Mesendoderm (in vitro differentiated cells): ENCODE data around the gene PKD1L1.
A peak's percentile ranks its signal among the peaks of the same experiment; 100 is the strongest.
"Not testable (repeated sequence)": the region's sequence is repeated elsewhere in the genome, so short reads cannot be mapped to it uniquely, and the experiment has no call there.

Experiments used
- DNase-seq: peaks from one replicate; pipeline ENCODE4 v3.0.0; 2013
- H2AK5ac ChIP-seq: 2 replicates; pipeline ENCODE4 v1.6.1; 2013; ENCODE audit warnings: low read length, inconsistent platforms
- H2BK120ac ChIP-seq: 2 replicates; pipeline ENCODE4 v1.6.1; 2013; ENCODE audit warnings: low read depth, mild to moderate bottlenecking, low read length, moderate library complexity, mixed read lengths
- H2BK15ac ChIP-seq: replicated peaks from 2 replicates; pipeline ENCODE4 v1.6.1; 2013; ENCODE audit warnings: low read depth, mild to moderate bottlenecking, moderate library complexity
- H2BK5ac ChIP-seq: 2 replicates; pipeline ENCODE4 v1.6.1; 2013; ENCODE audit warnings: low read length, inconsistent platforms
- H3K18ac ChIP-seq: 2 replicates; pipeline ENCODE4 v1.6.1; 2013; ENCODE audit warnings: mild to moderate bottlenecking, low read length, mixed read lengths
- H3K23ac ChIP-seq: one replicate; pipeline ENCODE4 v1.6.1; 2013; ENCODE audit warnings: low read length
- H3K27ac ChIP-seq: 2 replicates; pipeline ENCODE4 v1.5.1; 2013; ENCODE audit warnings: low read depth, mild to moderate bottlenecking, inconsistent platforms, low read length, moderate library complexity
- H3K27me3 ChIP-seq: 2 replicates; pipeline ENCODE4 v1.6.1; 2013; ENCODE audit warnings: low read length, control low read depth, mild to moderate bottlenecking, inconsistent platforms; ENCODE audit not compliant: insufficient read depth, poor library complexity
- H3K36me3 ChIP-seq: 2 replicates; pipeline ENCODE4 v1.6.1; 2013; ENCODE audit warnings: low read length, inconsistent platforms; ENCODE audit not compliant: control insufficient read depth, insufficient read depth
- H3K4ac ChIP-seq: one replicate; pipeline ENCODE4 v1.6.1; 2013; ENCODE audit warnings: low read depth, mild to moderate bottlenecking, low read length, moderate library complexity
- H3K4me1 ChIP-seq: 2 replicates; pipeline ENCODE4 v1.6.1; 2013; ENCODE audit warnings: low read depth, low read length, inconsistent platforms; ENCODE audit not compliant: control insufficient read depth
- H3K4me2 ChIP-seq: 2 replicates; pipeline ENCODE4 v1.6.1; 2013; ENCODE audit warnings: low read length
- H3K4me3 ChIP-seq: 2 replicates; pipeline ENCODE4 v1.5.1; 2013; ENCODE audit warnings: mild to moderate bottlenecking, low read length
- H3K56ac ChIP-seq: one replicate; pipeline ENCODE4 v1.6.1; 2013; ENCODE audit warnings: low read length
- H3K79me1 ChIP-seq: 2 replicates; pipeline ENCODE4 v1.6.1; 2013; ENCODE audit warnings: low read length, inconsistent platforms
- H3K79me2 ChIP-seq: 2 replicates; pipeline ENCODE4 v1.6.1; 2013; ENCODE audit warnings: mild to moderate bottlenecking, low read length; ENCODE audit not compliant: control insufficient read depth, insufficient read depth
- H3K9ac ChIP-seq: 2 replicates; pipeline ENCODE4 v1.6.1; 2013; ENCODE audit warnings: low read length, inconsistent platforms
- H4K5ac ChIP-seq: one replicate; pipeline ENCODE4 v1.6.1; 2013; ENCODE audit warnings: low read length
- H4K8ac ChIP-seq: one replicate; pipeline ENCODE4 v1.6.1; 2013; ENCODE audit warnings: low read depth, mild to moderate bottlenecking, control low read depth, low read length, moderate library complexity
- WGBS: extraction: QIAGEN DNeasy Blood & Tissue Kit; methylation state at CpG from one replicate; pipeline ENCODE4 v1.1.7; 2013; ENCODE audit warnings: low lambda C conversion rate, missing lambda C conversion rate; ENCODE audit not compliant: insufficient coverage; ENCODE audit errors: extremely low coverage; 5-methylcytosine and 5-hydroxymethylcytosine counted together

The PKD1L1 gene

GRCh38 chr7:47794016-47794415 lies 154.2 kb downstream of the PKD1L1 start:
- no peak overlapping the region for H3K23ac ChIP-seq
- H3K9ac ChIP-seq, result no peak overlapping the region
- no peak for DNase-seq
- no peak overlapping the region for H3K27ac ChIP-seq
- H3K27me3 ChIP-seq, result no peaks in the 10 kb centered on the region
- H3K79me2 ChIP-seq, result no peaks in the 10 kb centered on the region
- H3K4me1 ChIP-seq, result no peaks in the 10 kb centered on the region
- no peaks in the 10 kb centered on the region for H3K36me3 ChIP-seq
- H3K4me2 ChIP-seq, result no peak overlapping the region
- H2BK5ac ChIP-seq, result no peak overlapping the region
- H3K4me3 ChIP-seq, result no peak overlapping the region
- H3K56ac ChIP-seq, result no peak overlapping the region
- no peaks in the 10 kb centered on the region for H3K79me1 ChIP-seq
- H4K5ac ChIP-seq, result no peak overlapping the region
- no peak overlapping the region for H2BK120ac ChIP-seq
- H3K4ac ChIP-seq, result no peak overlapping the region
- H4K8ac ChIP-seq, result no peak overlapping the region
- WGBS, result no CpG with 5 or more reads among the region's 4 CpGs
- H2AK5ac ChIP-seq, result no peak overlapping the region
- H2BK15ac ChIP-seq, result no peak overlapping the region
- no peak overlapping the region for H3K18ac ChIP-seq

- not testable (repeated sequence) for H3K18ac ChIP-seq, H3K27ac ChIP-seq, H3K79me2 ChIP-seq, H2BK5ac ChIP-seq, H3K4me3 ChIP-seq, H2AK5ac ChIP-seq, H2BK15ac ChIP-seq, H4K5ac ChIP-seq, H4K8ac ChIP-seq, H3K4ac ChIP-seq, H3K36me3 ChIP-seq, H3K56ac ChIP-seq, H3K4me2 ChIP-seq, H3K27me3 ChIP-seq, DNase-seq, H2BK120ac ChIP-seq, H3K4me1 ChIP-seq, H3K9ac ChIP-seq, H3K23ac ChIP-seq, H3K79me1 ChIP-seq
- no CpG with 5 or more reads among the region's 5 CpGs for WGBS
These were observed 155.1 kb downstream of the PKD1L1 start for GRCh38 chr7:47793186-47793585.

- Histone ChIP-seq H3K4me1 (no peaks in the 10 kb centered on the region), H2BK120ac (no peak overlapping the region), H3K79me1 (no peaks in the 10 kb centered on the region), H4K5ac (no peak overlapping the region), H3K4me3 (no peak overlapping the region), H3K4me2 (no peak overlapping the region), H3K18ac (no peak overlapping the region), H3K56ac (no peak overlapping the region), H3K4ac (no peak overlapping the region), H3K27ac (no peak overlapping the region), H2AK5ac (no peak overlapping the region), H4K8ac (no peak overlapping the region), H2BK15ac (no peak overlapping the region), H2BK5ac (no peak overlapping the region), H3K79me2 (no peaks in the 10 kb centered on the region), H3K27me3 (no peaks in the 10 kb centered on the region), H3K23ac (no peak overlapping the region), H3K36me3 (no peaks in the 10 kb centered on the region), H3K9ac (no peak overlapping the region)
- peak; percentile 40 for DNase-seq
- no CpG with 5 or more reads among the region's 3 CpGs for WGBS
These were observed 155.6 kb downstream of the PKD1L1 start for GRCh38 chr7:47792521-47793121.

- Histone ChIP-seq H2BK120ac (no peak overlapping the region), H3K4ac (no peak overlapping the region), H3K4me3 (no peak overlapping the region), H2BK5ac (no peak overlapping the region), H3K79me2 (no peaks in the 10 kb centered on the region), H4K8ac (no peak overlapping the region), H3K56ac (no peak overlapping the region), H2BK15ac (no peak overlapping the region), H3K9ac (no peak overlapping the region), H3K18ac (no peak overlapping the region), H2AK5ac (no peak overlapping the region), H3K23ac (no peak overlapping the region), H3K27me3 (no peaks in the 10 kb centered on the region), H3K79me1 (no peaks in the 10 kb centered on the region), H3K4me2 (no peak overlapping the region), H3K27ac (no peak overlapping the region), H3K36me3 (no peaks in the 10 kb centered on the region), H4K5ac (no peak overlapping the region), H3K4me1 (no peaks in the 10 kb centered on the region)
- no CpG with 5 or more reads among the region's 4 CpGs for WGBS
- no peak for DNase-seq
These were observed 156.6 kb downstream of the PKD1L1 start for GRCh38 chr7:47791682-47792081.

GRCh38 chr7:47788083-47788482 lies 160.2 kb downstream of the PKD1L1 start:
- Histone ChIP-seq H3K79me2 (no peaks in the 10 kb centered on the region), H3K18ac (no peak overlapping the region), H2BK15ac (no peak overlapping the region), H3K23ac (no peak overlapping the region), H4K8ac (no peak overlapping the region), H3K36me3 (no peaks in the 10 kb centered on the region), H3K4me3 (no peak overlapping the region), H4K5ac (no peak overlapping the region), H3K4ac (no peak overlapping the region), H3K27ac (no peak overlapping the region), H3K79me1 (no peaks in the 10 kb centered on the region), H2BK120ac (no peak overlapping the region), H3K27me3 (no peaks in the 10 kb centered on the region), H2AK5ac (no peak overlapping the region), H2BK5ac (no peak overlapping the region), H3K4me1 (no peaks in the 10 kb centered on the region), H3K4me2 (no peak overlapping the region), H3K9ac (no peak overlapping the region), H3K56ac (no peak overlapping the region)
- no peak for DNase-seq
- WGBS, result no CpG with 5 or more reads among the region's 4 CpGs
